Measurements from ENCODE around the gene SLC25A48.

DNA sequence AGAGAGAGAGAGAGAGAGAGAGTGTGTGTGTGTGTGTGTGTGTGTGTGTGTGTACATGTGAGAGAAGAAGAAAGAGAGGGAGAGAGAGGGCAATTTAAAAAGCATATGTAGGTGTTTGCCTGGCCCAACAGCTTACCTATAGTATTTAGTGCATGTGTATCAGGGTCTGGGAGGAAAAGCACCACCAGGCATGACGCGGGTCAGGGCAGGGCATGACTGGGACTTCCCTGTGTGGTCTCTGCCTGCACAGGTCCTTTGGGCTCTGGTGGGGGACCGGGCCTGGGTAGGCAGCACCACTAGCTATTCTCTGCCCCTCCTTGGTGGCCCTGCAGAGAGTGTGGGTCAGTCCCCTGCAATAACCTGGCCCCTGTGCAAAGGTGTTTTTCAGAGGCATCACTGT is 45.1 kb downstream of the SLC25A48 start:
- TF ChIP-seq, protein P1, sequence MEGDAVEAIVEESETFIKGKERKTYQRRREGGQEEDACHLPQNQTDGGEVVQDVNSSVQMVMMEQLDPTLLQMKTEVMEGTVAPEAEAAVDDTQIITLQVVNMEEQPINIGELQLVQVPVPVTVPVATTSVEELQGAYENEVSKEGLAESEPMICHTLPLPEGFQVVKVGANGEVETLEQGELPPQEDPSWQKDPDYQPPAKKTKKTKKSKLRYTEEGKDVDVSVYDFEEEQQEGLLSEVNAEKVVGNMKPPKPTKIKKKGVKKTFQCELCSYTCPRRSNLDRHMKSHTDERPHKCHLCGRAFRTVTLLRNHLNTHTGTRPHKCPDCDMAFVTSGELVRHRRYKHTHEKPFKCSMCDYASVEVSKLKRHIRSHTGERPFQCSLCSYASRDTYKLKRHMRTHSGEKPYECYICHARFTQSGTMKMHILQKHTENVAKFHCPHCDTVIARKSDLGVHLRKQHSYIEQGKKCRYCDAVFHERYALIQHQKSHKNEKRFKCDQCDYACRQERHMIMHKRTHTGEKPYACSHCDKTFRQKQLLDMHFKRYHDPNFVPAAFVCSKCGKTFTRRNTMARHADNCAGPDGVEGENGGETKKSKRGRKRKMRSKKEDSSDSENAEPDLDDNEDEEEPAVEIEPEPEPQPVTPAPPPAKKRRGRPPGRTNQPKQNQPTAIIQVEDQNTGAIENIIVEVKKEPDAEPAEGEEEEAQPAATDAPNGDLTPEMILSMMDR (IDR thresholded peaks at IDR 0.05; ENCODE audit: low read depth, low read length, poor library complexity, severe bottlenecking), result no peak
- no peak for TF ChIP-seq EZH2phosphoT487 (IDR thresholded peaks at IDR 0.05; ENCODE audit: borderline replicate concordance, low read length)

Data from DOHH2 (cell line).